ENCODE results near the gene LMO2. TPM values are rescaled to one million over a fixed set of nuclear protein-coding genes. Genes with fewer than 3 reads are reported as not detected.

Gene LMO2
- polyA plus RNA-seq, 1 donor = 13.6 TPM

DNA sequence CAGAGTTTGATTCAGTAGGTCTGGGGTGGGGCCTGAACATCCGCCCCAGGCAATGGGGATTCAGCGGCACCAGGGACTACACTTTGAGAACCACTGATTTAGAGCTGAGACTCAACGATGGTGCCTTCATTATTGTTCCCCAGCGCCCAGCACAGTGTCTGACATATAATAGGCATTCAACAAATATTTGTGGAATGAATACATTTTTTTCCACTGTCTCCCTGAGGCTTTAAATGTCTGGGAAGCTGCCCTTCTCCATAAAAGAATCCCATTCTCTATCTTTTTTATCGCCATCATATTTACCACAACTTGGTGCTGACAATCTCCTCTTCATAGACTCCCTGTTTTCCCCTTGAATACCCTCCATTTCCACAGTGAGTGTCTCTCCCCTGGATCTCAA, 23.6 kb upstream of the LMO2 start:
- DNase-seq (ENCODE audit: low read depth) = no peak

GRCh38 chr11:33913991-33914390, 22.1 kb upstream of the LMO2 start:
- DNase-seq (ENCODE audit: low read depth) = no peak

DNA sequence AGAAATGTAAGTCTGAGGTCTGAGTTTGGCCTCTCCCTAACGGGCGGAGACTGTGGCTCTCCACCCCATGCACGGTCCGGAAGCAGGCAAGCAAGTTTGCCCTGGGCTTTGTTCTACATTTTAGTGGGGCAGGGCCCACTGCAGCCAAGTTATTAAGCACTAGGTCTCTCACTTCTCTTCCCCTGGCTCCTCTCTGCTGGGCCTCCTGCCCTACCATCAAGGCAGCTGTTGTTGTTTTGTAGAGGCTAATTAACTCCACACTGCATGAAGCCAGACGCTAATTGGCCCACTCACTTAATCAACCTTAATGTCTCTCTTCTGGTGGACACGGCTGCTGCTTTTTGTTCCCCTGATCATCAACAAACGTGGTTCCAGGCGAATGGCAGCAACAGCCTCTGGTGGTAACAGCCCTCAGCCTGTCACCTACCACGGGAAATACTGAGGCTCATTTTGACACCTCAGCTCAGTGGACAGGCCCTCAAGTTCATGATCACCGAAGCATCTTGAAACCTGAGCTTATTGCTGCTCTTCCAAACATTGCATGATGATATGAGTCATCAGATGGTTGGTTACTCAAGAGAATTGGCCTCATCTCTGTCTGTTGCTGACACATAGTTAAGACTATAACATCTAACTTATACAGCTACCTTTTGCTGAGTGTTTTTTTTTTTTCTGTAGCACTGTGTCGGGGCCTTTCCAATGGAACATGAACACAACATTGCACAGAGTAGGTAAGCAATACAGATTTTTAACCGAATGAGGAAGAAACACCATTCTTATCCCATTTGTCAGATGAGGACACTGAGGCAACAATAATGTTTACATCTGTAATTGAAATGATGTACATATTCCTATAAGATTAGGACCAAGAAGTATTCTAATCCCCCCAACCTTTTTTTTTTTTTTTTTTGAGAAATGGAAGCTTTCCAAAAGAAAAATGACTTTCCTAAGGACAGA, 20.8 kb upstream of the LMO2 start:
- no peak for DNase-seq (ENCODE audit: low read depth)

DNA sequence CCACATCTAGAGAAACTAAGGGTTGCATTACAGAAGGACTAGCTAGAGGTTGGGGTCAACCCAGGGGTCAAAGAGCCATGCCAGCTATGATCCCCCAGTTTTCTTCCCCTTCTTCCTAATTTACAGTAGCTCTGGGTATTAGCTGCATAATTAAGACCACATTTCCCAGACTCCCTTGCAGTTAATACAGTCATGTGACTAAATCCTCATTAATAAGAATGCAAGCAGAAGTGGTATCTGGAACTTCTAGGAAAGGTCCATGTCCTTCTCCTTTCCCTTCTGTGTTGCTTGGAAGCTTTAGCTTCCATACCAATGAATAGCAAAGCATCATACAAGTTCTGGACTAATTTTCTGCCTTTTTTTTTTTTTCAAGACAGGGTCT, 19.1 kb upstream of the LMO2 start:
- DNase-seq (ENCODE audit: low read depth) = no peak

GRCh38 chr11:33910296-33910957, 18.6 kb upstream of the LMO2 start:
- no peak for DNase-seq (ENCODE audit: low read depth)

DNA sequence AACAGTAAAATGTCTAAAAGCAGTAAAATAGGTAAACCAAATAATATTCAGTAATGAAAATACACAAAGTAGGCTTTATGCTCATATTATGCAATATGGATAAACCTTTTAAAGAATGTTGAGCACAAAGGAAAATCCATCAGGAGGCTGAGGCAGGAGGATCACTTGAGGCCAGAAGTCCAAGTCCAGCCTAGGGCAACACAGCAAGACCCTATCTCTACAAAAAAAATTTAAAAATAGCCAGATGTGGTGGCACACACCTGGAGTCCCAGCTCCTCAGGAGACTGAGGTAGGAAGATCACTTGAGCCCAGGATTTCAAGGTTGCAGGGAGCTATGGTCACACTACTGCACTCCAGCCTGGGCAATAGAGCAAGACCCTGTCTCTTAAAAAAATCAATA, 17.7 kb upstream of the LMO2 start:
- no peak for DNase-seq (ENCODE audit: low read depth)

GRCh38 chr11:33909150-33909549, 17.3 kb upstream of the LMO2 start:
- DNase-seq (ENCODE audit: low read depth) = no peak

- DNase-seq (ENCODE audit: low read depth) = no peak
Observed at GRCh38 chr11:33907421-33907820, 15.5 kb upstream of the LMO2 start.

- DNase-seq (ENCODE audit: low read depth) = no peak
Observed at GRCh38 chr11:33906484-33907186, 14.8 kb upstream of the LMO2 start.

GRCh38 chr11:33904102-33904501, 12.2 kb upstream of the LMO2 start:
- no peak for DNase-seq (ENCODE audit: low read depth)

DNA sequence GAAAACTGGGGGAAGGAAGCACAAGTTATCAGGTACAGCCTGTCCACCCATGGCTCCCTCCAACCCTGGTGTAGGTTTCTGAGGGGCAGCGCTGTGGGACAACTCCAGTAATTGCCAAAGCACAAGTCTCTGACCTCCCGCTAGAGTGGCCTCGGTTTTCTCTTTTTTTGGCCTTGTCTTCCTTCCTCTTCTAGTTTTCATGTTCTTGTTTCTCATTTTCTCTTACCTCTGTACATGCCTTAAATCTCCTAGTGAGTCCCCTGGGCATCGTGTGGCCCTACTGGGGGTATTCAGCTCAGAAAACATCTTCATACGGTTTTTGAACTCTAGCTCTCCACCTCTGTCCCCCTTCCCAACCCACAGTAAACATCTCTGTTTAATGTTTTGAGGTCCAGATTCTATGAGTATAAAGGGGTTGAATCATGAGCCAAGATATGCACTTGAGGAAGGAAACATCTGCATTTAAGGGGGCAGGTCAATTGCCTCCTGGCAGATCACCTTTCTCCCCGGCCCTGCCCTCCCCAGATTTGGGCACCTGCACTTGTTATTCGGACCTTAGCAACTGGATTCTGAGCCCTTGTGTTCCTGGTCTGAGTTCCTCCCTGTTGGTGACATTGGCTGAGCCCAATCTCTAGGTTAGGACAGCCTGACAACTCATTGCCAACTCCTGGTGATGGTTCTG, 8.4 kb upstream of the LMO2 start:
- no peak for DNase-seq (ENCODE audit: low read depth)

DNA sequence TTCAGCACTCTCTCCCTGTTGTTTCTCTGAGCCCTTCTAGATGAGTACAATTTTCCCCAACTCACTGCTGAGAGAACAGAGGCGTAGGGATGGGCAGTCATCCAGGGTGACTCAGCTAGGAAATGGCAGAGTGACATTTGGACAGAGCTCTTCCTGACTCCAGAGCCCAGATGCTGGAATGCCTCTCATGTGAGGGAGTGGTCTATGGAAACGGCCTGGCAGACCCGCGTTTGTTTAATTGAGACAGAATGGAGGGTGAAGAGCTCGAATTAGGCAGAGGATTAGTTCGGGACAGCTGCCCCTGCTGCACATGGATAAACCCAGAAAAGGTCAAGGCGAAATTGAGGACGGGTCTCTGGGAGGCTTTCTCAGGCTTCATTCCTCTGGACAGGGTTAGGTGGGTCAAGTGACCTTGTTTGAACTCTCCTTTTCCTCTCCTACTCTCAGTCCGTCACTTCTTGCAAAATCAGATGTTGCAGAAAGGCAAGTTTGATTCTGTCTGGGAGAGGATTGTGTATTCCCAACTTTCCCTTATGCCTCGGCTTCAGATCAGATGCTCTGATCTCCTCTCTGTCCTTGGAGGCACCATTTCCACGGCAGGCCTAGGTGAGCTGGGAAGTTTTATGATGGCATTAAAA, 7.6 kb upstream of the LMO2 start:
- DNase-seq (ENCODE audit: low read depth) = peak; percentile 81

- no peak for DNase-seq (ENCODE audit: low read depth)
Observed at GRCh38 chr11:33898957-33899356, 7.1 kb upstream of the LMO2 start.

GRCh38 chr11:33897761-33898375, 6.0 kb upstream of the LMO2 start:
- DNase-seq (ENCODE audit: low read depth) = no peak

DNA sequence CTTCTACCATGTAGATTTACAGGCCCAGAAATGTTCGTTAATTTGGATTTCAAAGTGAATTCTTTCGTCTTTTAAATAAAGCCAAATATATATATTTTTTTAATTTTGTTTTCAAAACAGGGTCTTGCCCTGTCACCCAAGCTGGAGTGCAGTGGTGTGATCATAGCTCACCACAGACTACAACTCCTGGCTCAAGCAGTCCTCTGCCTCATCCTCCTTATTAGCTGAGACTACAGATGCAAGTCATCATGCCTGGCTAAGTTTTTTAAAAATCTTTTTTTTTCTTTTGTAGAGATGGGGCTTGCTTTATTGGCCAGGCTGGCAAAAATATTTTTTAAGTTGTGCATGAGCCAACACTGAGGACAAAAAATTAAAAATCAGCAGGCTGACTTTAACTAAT, 5.0 kb upstream of the LMO2 start:
- no peak for DNase-seq (ENCODE audit: low read depth)

DNA sequence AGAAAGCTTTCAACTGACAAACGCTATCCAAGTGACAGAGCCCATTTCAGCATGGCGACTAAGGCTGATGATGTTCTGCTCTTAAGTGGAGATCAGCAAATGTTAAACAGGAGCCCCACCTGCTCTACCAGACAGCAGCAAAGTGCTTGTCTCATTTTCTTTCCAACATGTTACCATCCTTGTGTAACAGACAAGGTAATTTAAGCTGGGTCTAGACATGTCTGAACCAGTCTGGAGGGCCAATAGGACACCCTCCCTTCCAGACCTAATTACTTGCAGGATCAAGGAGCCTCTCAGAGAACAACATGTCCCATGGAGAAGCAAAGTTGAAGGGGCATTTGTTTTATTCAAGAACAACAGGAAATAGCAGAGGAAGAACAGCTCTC, 3.9 kb upstream of the LMO2 start:
- no peak for DNase-seq (ENCODE audit: low read depth)

- DNase-seq (ENCODE audit: low read depth) = no peak
Observed at GRCh38 chr11:33894398-33894746, 2.5 kb upstream of the LMO2 start.

DNA sequence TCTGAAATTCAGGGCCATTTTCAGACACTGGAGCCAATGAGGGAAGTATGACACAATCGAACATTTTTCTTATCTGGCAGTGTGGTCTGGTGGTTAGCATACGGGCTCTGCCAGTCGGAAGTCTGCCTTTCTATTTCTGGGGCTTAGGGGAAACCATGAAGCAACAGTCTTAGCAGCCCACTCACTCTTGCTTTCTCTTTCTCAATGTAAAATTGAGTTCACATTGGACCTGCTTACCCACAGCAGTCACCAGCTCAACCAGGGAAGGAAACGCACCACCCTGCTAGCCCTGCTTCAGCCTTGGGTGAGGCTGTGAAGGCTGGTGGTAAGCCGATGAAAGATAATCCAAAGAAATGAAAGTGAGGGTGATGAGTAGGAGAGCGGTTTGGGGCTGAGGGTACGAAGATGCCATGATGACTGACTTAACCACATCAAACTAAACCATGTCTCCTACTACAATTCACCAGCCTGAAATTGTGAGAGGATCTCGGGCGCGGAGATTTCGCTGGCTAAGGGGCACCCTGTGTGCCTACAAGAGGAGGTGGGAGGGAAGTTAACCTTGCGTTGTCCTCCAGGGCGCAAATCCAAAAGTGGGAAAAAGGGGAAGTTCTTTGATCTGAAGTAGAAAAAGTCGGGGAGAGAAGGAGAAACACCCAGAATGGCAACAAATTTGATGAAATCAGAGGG, 2.0 kb upstream of the LMO2 start:
- DNase-seq (ENCODE audit: low read depth) = no peak

GRCh38 chr11:33892906-33893594, 1.2 kb upstream of the LMO2 start:
- DNase-seq (ENCODE audit: low read depth) = no peak

DNA sequence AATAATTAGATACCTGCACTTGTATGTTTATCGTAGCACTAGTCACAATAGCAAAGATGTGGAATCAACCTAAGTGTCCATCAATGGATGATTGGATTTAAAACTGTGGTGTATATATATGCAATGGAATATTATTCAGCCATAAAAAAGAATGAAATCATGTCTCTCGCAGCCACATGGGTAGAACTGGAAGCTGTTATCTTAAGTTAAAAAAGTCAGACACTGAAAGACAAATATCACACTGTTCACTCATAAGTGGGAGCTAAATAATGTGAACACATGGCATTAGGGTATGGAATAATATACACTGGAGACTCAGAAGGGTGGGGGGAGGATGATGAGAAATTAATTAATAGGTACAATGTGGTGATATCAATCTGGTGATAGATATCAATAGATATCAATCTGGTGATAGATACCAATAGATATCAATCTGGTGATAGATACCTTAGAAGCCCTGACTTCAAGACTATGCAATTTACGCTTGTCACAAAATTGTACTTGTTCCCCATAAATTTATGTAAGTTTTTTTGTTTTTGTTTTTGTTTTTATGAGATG, 2.0 kb downstream of the LMO2 start:
- no peak for DNase-seq (ENCODE audit: low read depth)

Measured in forelimb muscle (tissue), 1 donor.